ENCODE results near the gene IGSF9B.

Gene IGSF9B

GRCh38 chr11:133982876-133983275, 26.1 kb upstream of the IGSF9B start:
- no peak for DNase-seq

GRCh38 chr11:133982151-133982550, 25.4 kb upstream of the IGSF9B start:
- no peak for DNase-seq

DNA sequence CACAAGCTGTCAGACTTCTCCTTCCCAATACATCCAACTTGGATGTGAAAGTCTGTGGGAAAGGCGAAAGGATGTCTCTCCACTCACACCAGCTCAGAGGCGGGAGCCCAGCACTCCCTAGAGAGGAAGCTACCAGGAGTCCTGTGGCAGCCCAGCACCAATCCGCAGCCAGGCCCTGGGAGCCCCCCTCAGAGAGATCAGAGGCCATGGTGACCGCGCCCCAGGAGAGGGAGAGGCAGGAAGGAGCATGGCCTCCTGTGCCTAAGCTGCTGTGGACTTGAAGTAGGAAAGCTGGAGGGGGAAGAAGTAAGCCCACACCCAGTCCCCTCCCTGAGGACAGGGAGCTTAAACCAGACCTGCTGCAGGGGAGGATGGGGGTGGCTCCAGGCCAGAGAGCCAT, 24.4 kb upstream of the IGSF9B start:
- DNase-seq: no peak

- no peak for DNase-seq
Observed at GRCh38 chr11:133980665-133981064, 23.9 kb upstream of the IGSF9B start.

GRCh38 chr11:133978794-133979193, 22.0 kb upstream of the IGSF9B start:
- no peak for DNase-seq

- no peak for DNase-seq
Observed at GRCh38 chr11:133977067-133977677, 20.4 kb upstream of the IGSF9B start.

DNA sequence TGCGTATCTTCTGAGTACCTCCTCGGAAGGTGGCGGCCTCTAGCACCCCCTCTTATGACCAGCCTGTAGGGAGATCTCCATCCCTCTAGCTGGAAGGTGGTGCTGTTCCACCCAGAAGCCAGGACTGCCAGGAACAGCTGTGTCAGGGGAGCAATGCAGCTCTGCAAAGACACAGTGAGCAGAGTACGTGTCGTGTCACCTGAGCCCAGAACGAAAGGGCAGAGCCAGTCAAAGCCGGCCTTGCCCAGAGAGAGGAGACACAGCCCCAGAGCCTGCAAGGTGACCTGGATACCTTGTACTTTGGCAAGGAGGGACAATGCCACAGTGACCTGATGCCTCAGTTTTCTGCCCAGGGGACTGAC, 18.7 kb upstream of the IGSF9B start:
- no peak for DNase-seq

- DNase-seq: no peak
Observed at GRCh38 chr11:133974836-133975487, 18.2 kb upstream of the IGSF9B start.

DNA sequence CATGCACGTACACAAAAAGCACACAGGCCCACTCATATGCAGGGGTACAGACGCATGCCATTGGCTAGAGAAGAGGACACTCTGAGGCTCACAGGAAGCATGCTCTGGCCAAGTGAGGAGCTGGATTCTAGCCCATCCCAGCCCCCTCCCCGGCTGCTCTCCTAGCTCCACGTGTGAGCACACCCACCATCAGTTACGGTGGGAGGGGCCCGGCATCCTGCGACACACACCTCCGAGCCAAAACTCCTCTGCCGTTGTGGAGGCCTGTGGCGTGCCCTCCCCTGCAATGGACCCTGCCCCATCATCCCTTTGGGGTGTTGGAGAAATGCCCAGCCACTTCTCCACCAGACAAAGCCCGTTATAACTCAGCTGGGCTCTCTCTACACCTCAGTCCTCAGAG, 15.1 kb upstream of the IGSF9B start:
- no peak for DNase-seq

DNA sequence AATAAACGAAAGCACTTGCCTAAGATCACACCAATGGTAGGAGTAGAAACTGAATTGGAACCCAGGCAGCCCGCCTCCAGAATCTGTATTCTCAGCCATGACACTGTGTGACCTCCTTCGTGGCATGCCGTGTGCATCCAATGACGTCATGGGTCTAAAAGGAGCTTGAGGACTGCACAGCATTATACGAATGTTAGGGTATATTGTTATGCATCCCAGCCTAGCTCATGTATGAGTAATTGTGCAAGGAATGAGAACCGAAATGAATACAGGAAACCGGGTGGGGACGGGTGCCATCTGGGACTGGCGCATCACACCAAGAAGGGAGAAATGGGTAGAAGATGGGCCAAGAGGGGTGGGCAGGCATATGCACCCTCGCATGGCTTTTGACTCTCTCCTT, 12.3 kb upstream of the IGSF9B start:
- DNase-seq: no peak

DNA sequence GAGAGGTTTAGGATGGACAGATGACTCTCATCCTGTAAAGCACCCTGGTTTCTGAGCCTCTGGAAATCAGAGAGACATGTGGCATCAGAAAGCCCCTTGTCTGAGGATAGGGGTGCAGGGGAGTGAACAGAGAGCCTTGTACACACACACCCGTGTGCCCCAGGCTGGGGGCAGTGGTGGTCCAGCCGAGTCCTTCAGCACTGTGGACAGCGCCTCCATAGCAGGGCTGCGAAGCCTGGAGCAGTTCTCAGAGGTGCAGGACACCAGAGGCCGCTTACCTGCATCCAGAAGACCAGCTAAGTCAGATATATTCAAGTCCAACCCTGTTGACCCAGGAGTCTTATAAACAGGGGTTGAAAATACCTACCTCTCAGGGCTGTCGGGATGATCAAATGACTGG, 11.5 kb upstream of the IGSF9B start:
- DNase-seq: no peak

DNA sequence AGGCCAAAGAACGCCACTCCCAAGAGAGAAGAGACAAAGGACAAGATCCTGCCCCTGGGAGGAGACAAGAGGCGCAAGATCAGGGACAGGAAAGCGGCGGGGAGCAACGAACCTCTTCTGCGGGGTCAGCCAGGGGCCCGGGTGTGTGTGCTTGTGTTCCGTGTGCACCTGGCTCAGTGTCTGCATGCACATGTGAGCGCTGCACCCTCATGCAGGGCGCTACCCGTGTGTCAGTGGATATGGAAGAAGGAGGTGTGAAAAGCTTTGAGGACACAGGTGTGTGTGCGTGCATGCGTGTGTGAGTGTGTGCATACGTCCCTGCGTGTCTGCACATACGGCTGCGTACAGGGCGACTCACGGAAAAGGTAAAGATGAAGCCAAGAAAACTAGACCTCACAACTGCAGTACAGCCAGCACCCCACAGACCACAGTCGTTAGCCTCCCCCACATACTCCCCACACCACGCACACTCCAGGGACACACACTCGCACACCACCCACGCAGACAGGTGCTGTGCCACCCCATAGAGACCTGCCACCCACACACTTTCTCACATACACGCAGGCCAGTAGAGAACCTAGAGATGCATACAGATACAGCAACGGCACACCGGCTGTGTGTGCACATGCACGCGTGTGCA, 11.0 kb upstream of the IGSF9B start:
- no peak for DNase-seq

DNA sequence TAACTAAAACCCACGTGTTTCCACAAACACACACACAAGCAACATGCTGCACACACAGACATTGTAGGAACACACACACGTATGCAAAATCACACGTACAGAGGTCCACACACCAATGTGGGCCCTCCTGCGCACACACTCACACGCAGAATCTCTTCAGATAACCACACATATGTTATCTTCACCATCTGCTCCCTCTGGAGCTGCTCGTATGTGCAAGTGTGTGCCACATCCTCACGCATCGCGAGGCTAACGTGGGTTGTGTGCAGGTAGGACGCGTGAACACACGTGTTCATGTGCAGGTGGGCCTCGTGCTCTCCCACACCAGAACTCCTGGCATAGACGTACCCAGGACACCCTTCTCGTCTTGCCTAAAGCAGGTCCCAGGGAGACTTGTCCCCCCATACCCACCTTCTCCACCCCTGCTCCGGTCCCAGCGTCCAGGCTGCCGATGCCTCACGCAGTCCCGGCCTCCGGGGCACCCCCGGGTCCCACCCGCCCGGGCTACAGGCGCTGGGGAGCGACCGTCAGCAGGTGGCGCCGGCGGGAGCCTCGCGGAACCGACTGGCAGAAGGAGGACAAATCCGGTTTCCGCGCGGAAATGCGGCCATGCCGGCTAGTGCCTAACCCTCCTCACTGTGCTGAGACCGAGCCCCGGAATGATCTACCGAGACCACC, 10.3 kb upstream of the IGSF9B start:
- no peak for DNase-seq

DNA sequence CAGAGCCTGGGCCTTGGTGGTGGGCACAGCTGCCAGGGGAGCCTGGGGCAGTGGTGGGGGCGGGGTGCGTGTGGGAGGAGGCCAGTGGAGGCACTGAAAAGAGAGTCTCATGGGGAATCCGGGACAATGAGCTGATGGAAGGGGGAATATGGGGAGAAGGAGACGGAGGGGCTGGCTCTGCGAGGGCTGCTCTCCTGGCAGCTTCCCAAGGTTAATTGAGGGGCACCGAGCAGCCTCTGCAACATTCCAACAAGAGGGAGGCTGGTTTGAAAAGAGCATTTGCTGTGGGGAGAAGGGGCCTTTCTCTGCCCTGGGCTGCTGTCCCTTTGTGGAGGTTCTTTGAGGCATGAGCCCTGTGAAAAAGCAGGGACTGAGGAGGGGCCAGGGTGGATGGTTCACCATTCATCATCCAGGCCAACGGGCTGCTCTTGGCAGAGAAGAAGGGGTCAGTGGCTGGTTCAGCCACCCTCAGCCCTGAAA, 9.4 kb upstream of the IGSF9B start:
- no peak for DNase-seq

DNA sequence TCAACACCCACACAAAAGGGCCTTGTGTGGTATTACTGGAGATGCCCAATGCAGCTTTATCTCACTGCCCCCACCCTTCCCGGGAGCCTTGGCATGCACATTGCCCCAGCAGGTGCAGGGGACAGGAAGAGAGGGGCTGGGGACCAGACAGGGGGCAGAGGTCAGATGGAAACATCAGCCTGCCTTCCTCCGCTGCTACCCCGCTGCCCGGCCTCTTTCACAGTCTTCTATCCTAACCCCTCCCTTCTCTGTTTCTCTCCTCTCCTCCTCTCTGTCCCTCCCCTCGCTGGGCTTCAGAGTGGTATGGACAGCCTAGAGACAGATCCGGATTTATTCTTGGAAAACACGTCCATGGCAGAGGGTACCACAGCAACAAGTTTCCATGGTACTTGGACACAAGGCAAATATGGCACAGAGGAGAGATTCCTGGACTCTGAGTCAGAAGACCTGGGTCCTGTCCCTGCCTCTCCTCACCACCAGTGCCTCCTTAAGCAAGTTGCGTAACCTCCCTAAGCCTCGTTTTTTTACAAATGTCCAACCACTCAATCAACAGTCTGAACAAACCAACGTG, 8.3 kb upstream of the IGSF9B start:
- no peak for DNase-seq

DNA sequence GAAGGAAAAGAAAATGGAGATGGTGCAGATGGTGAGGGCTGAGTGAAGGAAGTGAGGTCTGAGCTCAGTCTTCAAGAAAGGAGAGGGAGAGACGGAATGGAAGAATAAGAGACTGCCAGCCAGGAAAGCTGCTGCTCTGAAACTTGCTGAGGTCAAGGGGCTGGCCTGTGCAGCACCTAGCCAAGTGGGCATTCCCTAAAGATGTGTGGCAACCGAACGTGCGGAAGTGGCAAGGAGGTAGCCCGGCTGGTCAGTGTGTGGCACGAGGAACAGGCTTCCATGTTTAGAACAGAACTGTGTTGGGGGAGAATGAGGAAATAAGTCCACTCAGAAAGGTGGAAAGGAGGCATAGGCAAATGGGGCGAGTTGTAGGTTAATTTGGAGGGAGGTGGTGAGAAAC, 7.6 kb upstream of the IGSF9B start:
- DNase-seq: no peak

DNA sequence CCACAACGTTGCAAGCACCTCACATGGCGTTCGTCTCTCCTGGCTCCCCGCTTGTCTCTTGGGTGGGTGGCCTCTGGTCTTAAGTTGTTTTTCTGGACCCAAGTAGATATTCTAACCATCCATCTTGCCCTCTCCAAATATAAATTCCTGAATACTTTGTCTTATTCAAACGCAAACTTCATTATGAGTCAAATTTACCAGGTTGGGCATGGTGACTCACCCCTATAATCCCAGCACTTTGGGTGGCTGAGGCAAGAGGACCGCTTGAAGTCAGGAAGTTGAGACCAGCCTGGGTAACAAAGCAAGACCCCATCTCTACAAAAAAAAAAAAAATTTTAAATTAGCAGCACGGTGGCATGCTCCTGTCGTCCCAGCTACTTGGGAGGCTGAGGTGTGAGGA, 5.1 kb upstream of the IGSF9B start:
- no peak for DNase-seq

- DNase-seq: no peak
Observed at GRCh38 chr11:133957900-133958299, 1.1 kb upstream of the IGSF9B start.

DNA sequence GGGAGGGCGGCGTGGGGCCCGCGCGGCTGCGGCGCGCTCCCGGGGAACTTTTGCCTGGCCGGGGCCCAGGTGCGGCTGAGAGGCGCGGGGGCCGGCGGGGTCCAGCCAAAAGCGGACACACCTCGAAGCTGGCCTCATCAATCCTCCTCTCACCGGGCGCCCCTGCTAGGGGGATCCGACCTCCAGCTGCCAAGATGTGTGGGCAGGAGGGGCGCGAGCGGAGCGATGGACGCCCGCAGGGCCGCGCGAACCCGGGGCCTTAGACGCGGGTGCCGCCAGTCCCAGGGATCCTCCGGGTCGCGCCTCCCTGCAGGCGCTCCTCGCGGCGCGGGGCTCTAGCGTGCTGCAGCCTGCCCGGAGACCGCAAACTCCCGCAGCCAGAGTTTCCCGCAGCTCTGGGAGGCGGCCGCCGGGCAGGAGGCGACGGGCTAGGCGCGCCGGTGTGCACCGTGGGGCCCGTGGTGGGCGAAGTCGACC, 785 bp downstream of the IGSF9B start:
- DNase-seq: no peak

DNA sequence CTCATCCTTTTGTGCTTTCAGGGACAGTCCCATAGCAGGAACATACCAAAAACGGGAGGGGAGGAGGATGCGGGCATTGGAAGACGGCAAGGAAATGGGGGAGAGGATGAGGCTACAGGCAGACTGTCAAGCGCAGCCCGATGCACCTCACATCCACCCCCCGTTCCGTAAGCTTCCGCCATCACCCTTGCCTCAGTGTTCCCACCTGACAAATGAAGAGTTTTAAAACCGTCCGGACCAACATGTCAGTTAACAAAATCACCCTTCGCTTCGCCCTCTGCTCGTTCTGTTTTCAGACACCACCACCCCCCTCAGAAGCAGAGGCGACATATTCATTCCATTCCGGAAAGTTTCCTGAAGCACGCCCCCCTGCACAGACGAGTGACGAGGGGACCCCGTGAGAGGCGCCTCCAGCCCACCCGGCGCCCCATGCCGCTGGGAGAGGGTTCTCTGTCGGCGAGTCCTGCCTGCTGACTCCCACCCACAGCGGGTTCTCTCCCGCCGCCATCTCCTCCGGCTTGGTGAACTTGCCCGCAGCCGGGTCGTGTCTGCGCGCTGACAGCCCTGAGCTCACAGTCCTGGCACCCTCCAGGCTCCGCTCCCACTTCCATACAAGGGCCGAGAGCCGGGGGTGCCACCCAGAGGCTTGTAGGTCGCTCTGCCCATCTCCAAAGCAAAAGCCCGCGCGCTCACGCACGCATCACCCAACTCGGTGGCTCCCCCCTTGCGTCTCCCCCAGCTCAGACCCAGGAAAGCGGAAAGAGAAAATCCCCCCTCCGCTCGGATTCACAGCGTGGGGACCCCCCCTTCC, 1.5 kb downstream of the IGSF9B start:
- no peak for DNase-seq

DNA sequence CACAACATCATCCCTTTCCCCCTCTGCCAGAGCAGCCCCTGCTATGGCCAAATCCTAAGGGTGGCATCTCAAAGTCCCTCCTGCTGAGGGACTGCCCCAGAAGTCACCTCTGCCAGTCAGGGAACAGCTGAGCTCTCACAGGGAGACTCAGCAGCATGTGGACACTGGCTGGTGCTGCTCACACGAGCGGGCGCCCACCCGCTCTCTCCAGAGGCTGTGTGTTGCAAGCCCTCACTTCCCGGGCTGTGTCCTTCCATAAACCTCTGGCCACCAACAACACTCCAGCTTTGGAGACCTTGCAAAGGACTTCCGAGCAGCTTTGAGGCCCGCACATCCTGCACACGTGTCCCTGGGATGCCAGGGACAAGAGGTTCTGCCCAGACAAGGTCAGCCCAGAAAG, 2.8 kb downstream of the IGSF9B start:
- DNase-seq: no peak

GRCh38 chr11:133953547-133953946, 3.2 kb downstream of the IGSF9B start:
- DNase-seq: no peak
